Calu3 (cell line): ENCODE results near the gene BRCC3. TPM values are rescaled to one million over a fixed set of nuclear protein-coding genes. Genes with fewer than 3 reads are reported as not detected.

Experiments
- BruUV-seq: library from RNA; stranded (reverse); fragments of 400-500 nt; replicated peaks from 2 replicates; lab custom pipeline; 2021; lab: Mats Ljungman, UMichigan
- CTCF ChIA-PET: fragments of 300-600 bp; sonication (Branson Sonifier 250); formaldehyde crosslinking; loops from one replicate; lab custom pipeline; 2022; ENCODE audit warnings: antibody characterized with exemption; lab: Charles Lee
- DNase-seq: peaks from one replicate; pipeline ENCODE4 v3.0.0; 2022
- H3K27ac Mint-ChIP-seq: one replicate; pipeline ENCODE4 v1.8.0; 2022; ENCODE audit warnings: mixed read lengths; ENCODE audit not compliant: unreplicated experiment
- H3K27me3 Mint-ChIP-seq: one replicate; pipeline ENCODE4 v1.8.0; 2022; ENCODE audit warnings: mixed read lengths; ENCODE audit not compliant: unreplicated experiment
- H3K36me3 Mint-ChIP-seq: one replicate; pipeline ENCODE4 v1.8.0; 2022; ENCODE audit warnings: mild to moderate bottlenecking, moderate library complexity, mixed read lengths; ENCODE audit not compliant: insufficient read depth, unreplicated experiment
- H3K4me1 Mint-ChIP-seq: one replicate; pipeline ENCODE4 v1.8.0; 2022; ENCODE audit warnings: mild to moderate bottlenecking, low read depth, mixed read lengths; ENCODE audit not compliant: unreplicated experiment
- H3K4me3 Mint-ChIP-seq: one replicate; pipeline ENCODE4 v1.8.0; 2022; ENCODE audit warnings: mild to moderate bottlenecking, low read depth, moderate library complexity, mixed read lengths; ENCODE audit not compliant: unreplicated experiment
- H3K9me3 Mint-ChIP-seq: one replicate; pipeline ENCODE4 v1.8.0; 2022; ENCODE audit warnings: low read depth, mixed read lengths; ENCODE audit not compliant: unreplicated experiment
- CTCF ChIP-seq: fragments of 200-600 bp; IDR thresholded peaks from one replicate; pipeline ENCODE4 v1.8.0; 2022; ENCODE audit warnings: antibody characterized with exemption; ENCODE audit not compliant: unreplicated experiment
- intact Hi-C: fragments of 100-400 bp; cut with micrococcal nuclease; formaldehyde crosslinking; loops from one replicate; pipeline ENCODE4 v1.10.0; 2022; ENCODE audit not compliant: unreplicated experiment
- total RNA-seq: library from RNA; stranded (reverse); gene quantifications from 2 replicates; pipeline ENCODE4 v1.2.3, GENCODE V29; 2022

Gene BRCC3
- total RNA-seq, 1 experiment from 2014 or later, result 35.9 TPM

DNA sequence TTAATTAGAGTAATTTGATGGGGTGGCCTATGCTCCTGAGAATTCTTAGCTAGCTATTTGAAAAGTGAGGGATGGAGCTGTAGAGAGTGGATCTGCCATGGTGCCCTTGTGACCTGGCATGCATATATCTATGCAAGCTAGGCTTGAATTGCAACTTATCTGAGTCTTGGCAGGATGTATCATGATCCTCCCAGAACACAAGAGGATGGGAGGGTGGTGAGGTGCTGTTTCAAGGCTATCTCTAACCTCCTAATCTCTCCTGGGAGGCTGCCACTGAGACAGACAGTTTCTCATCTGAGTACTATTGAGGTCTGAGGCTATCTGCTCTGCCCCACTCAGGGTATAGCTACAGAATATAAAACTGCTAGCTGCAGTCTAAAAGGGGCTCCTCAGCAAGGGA is 56.6 kb downstream of the BRCC3 start:
- DNase-seq, result no peak
- no TSS peak for BruUV-seq
- Mint-ChIP-seq H3K27me3 (no peaks in the 10 kb centered on the region), H3K4me1 (no peaks in the 10 kb centered on the region), H3K27ac (no peak overlapping the region), H3K4me3 (no peak overlapping the region), H3K9me3 (peaks cover 3% of the 10 kb centered on the region), H3K36me3 (no peaks in the 10 kb centered on the region)
- intact Hi-C loops, result no loop called here
- no peak for TF ChIP-seq CTCF
- CTCF ChIA-PET, result no interaction called here

GRCh38 chrX:155132110-155132509 is 60.8 kb downstream of the BRCC3 start:
- intact Hi-C loops, result no loop called here
- Mint-ChIP-seq H3K4me1 (no peaks in the 10 kb centered on the region), H3K36me3 (no peaks in the 10 kb centered on the region), H3K9me3 (no peaks in the 10 kb centered on the region), H3K27ac (no peak overlapping the region), H3K27me3 (no peaks in the 10 kb centered on the region), H3K4me3 (no peak overlapping the region)
- TF ChIP-seq CTCF, result no peak
- CTCF ChIA-PET, result interaction anchor here (0.6 kb wide), 1 partner anchor 530 kb away, joined by 3 read pairs; no protein-coding TSS in a partner anchor
- BruUV-seq, result no TSS peak
- no peak for DNase-seq

GRCh38 chrX:155134255-155134654 is 62.9 kb downstream of the BRCC3 start:
- Mint-ChIP-seq H3K9me3 (no peaks in the 10 kb centered on the region), H3K27ac (no peak overlapping the region), H3K36me3 (no peaks in the 10 kb centered on the region), H3K27me3 (no peaks in the 10 kb centered on the region), H3K4me3 (no peak overlapping the region), H3K4me1 (no peaks in the 10 kb centered on the region)
- intact Hi-C loops, result no loop called here
- DNase-seq, result no peak
- CTCF ChIA-PET, result no interaction called here
- BruUV-seq, result no TSS peak
- TF ChIP-seq CTCF, result no peak

DNA sequence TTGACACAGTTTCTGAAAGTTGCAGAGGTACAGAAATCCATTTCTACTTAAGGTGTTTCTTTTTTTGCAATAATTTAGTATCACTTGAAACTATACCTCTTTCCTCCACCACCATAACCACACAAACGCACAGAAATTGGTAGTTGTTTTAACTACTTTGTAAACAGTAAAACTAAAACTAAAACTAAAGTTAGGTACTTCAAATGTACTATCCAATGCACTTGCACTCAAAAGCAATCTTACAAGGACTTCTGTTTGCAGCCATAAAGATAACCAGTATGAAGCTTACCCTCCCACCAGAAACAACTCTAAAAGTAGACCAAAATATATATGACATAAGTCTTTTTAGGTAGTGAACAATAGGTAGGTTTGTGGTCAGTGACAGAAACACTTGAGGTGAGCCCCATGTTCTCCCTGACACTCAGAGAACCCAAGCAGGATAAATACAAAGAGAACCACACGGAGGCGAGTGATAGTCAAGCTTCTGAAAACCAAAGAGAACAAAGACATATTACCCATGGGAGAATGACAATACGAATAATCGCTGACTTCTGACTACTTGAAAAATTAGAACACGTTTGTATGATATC is 72.7 kb downstream of the BRCC3 start:
- DNase-seq, result no peak
- no peak overlapping the region for H3K4me3 Mint-ChIP-seq
- intact Hi-C loops, result no loop called here
- no peak for TF ChIP-seq CTCF
- H3K36me3 Mint-ChIP-seq, result no peaks in the 10 kb centered on the region
- CTCF ChIA-PET, result no interaction called here
- H3K9me3 Mint-ChIP-seq, result no peaks in the 10 kb centered on the region
- no peaks in the 10 kb centered on the region for H3K27me3 Mint-ChIP-seq
- no peak overlapping the region for H3K27ac Mint-ChIP-seq
- no peaks in the 10 kb centered on the region for H3K4me1 Mint-ChIP-seq
- BruUV-seq, result no TSS peak
